Testis (tissue), 3 donors: ENCODE measurements around the gene TOM1L2. TPM values are rescaled to one million over a fixed set of nuclear protein-coding genes. Genes with fewer than 3 reads are reported as not detected.

Experiments used
- DNase-seq: peaks from one replicate; pipeline ENCODE4 v3.0.0-alpha.2; 2019
- H3K27ac ChIP-seq, 2 donors: fragments of 200-600 bp; sonication (generic); one replicate each; pipeline ENCODE4 v1.5.1; 2019
- H3K27me3 ChIP-seq: fragments of 200-600 bp; sonication (generic); one replicate; pipeline ENCODE4 v1.5.1; 2019
- H3K36me3 ChIP-seq: fragments of 200-600 bp; sonication (generic); one replicate; pipeline ENCODE4 v1.5.1; 2017; ENCODE audit warnings: low read depth; ENCODE audit errors: missing control alignments
- H3K4me1 ChIP-seq: fragments of 200-600 bp; sonication (generic); one replicate; pipeline ENCODE4 v1.5.1; 2019
- H3K4me3 ChIP-seq, 2 donors: fragments of 200-600 bp; sonication (generic); one replicate each; pipeline ENCODE4 v1.5.1; 2017 to 2019
- H3K9me3 ChIP-seq: fragments of 200-600 bp; sonication (generic); one replicate; pipeline ENCODE4 v1.5.1; 2017
- CTCF ChIP-seq, 3 experiments: fragments of 450-650 bp in 2 of 3; fragments of 200-600 bp in 1 of 3; sonication (generic) in 1 of 3; IDR thresholded peaks; one replicate each; pipeline ENCODE4 v1.5.1; 2016 to 2019; ENCODE audit warnings: antibody characterized with exemption in 3 of 3, mild to moderate bottlenecking in 2 of 3, moderate library complexity in 1 of 3
- POLR2A ChIP-seq: fragments of 450-650 bp; IDR thresholded peaks from one replicate; pipeline ENCODE4 v1.6.1; 2017; ENCODE audit warnings: antibody characterized with exemption, mild to moderate bottlenecking, moderate library complexity
- WGBS, 2 donors: methylation state at CpG; one replicate each; pipeline ENCODE4 v1.1.5; 2018; 5-methylcytosine and 5-hydroxymethylcytosine counted together
- intact Hi-C: fragments of 100-400 bp; cut with DNase I; formaldehyde crosslinking; loops from one replicate; pipeline ENCODE4 v1.15.1; 2023; ENCODE audit warnings: low total_unique reads
- polyA plus RNA-seq: library from polyadenylated mRNA; stranded (reverse); fragments of 350-450 nt; fragmentation: Illumina TruSeq; extraction: RNeasy Lipid Tissue Mini Kit (QIAGEN cat#74804); gene quantifications from one replicate; pipeline ENCODE4 v1.2.3, GENCODE V29; 2014; ENCODE audit warnings: low read depth, low replicate concordance; ENCODE audit not compliant: insufficient read depth
- total RNA-seq, 2 donors: library from RNA; depleted of rRNA; stranded (reverse); fragments of >200 nt; gene quantifications; one replicate each; pipeline ENCODE4 v1.2.3, GENCODE V29; 2016

Gene TOM1L2
- total and polyA plus RNA-seq, 3 donors from 2014 or later, result 92.4 to 221 (median 218) TPM

- peak overlapping the region in 1 of 2 donors; percentile 11 for H3K27ac ChIP-seq
- H3K4me1 ChIP-seq, result peaks cover 38% of the 10 kb centered on the region
These were observed 8.3 kb downstream of the TOM1L2 start for GRCh38 chr17:17963694-17964436.

GRCh38 chr17:17963066-17963465 is 9.1 kb downstream of the TOM1L2 start:
- H3K27me3 ChIP-seq, result no peaks in the 10 kb centered on the region
- TF ChIP-seq POLR2A (no peak), CTCF (IDR thresholded peaks at IDR 0.05) (no peak)
- intact Hi-C loops, result no loop called here
- WGBS, 2 donors, result 57 to 64% methylated on average over 4 of the region's 4 CpGs
- no peak overlapping the region for H3K27ac ChIP-seq
- no peak for DNase-seq
- H3K36me3 ChIP-seq, result no peaks in the 10 kb centered on the region
- H3K4me3 ChIP-seq, result no peak overlapping the region
- H3K9me3 ChIP-seq, result no peaks in the 10 kb centered on the region
- peaks cover 43% of the 10 kb centered on the region for H3K4me1 ChIP-seq

More at GRCh38 chr17:17963694-17964436, 8.3 kb downstream of the TOM1L2 start:
- Histone ChIP-seq H3K9me3 (no peaks in the 10 kb centered on the region), H3K36me3 (no peaks in the 10 kb centered on the region), H3K27me3 (no peaks in the 10 kb centered on the region), H3K4me3 (no peak overlapping the region)
- no peak for DNase-seq
- 70 to 78% methylated on average over 7 of the region's 7 CpGs for WGBS, 2 donors
- TF ChIP-seq POLR2A (no peak), CTCF (IDR thresholded peaks at IDR 0.05) (no peak)
- intact Hi-C loops, result no loop called here

DNA sequence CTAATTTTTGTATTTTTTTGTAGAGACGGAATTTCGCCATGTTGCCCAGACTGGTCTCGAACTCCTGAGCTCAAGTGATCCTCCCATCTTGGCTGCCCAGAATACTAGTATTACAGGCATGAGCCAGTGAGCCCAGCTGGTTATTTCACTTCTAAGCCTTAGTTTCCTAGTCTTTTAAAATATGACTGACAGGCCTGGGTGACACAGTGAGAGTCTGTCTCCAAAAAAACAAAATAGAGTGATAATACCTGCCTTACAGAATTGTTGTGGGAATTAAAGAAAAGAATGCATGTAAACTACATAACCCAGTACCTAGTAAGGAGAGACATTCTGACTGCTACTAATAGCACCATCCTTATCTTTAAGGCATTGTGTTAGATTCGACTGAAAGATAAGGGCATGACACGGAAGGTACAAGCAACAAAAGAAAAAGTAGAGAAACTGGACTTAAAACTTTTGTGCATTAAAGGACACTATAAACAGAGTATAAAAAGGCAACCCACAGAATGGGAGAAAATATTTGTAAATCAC is 11.6 kb downstream of the TOM1L2 start:
- WGBS, 2 donors, result 82 to 88% methylated on average over 5 of the region's 5 CpGs
- TF ChIP-seq CTCF (IDR thresholded peaks at IDR 0.05), result no peak
- no peak for TF ChIP-seq POLR2A
- peaks cover 36% of the 10 kb centered on the region for H3K4me1 ChIP-seq
- H3K9me3 ChIP-seq, result no peaks in the 10 kb centered on the region
- no peaks in the 10 kb centered on the region for H3K36me3 ChIP-seq
- no peak overlapping the region for H3K27ac ChIP-seq
- intact Hi-C loops, result no loop called here
- DNase-seq, result no peak
- H3K27me3 ChIP-seq, result no peaks in the 10 kb centered on the region
- no peak overlapping the region for H3K4me3 ChIP-seq

DNA sequence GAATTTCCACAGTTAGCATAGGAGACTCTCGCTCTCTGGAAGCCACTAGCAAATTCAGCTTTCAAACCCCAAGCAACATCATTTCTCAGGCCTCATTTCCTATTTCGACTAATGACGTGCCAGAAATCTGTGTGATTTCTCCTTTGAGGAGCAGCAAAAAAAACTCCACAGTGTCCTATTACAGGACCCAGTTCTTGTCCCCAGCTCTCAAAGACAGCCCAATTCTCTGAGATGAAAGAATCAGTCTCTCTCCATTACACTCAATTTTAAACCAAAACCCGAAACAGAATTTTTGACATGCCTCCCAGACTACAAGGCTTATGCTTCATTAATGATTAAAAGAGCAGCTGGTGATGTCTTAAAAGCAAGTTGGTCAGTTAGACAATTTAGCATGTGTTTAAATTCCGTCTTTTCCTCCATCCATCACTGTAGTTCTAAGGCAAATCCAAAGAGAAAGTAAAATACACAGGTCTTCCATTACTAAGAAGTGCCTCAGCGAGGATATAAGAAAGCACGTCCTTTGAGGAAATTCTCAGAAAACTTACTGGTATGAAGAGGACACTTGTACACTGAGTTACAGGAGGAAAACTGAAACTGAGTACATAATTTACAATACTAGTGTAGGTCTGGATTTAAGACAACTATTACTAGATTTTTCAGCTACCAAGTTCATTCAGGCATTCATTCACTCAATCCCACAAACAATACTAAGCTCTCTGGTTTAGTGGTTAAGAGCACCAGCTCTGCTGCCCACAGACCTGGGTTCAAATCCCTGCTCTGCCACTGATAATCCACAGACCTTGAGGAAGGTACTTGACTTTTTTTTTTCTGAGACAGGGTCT is 12.5 kb downstream of the TOM1L2 start:
- TF ChIP-seq CTCF (IDR thresholded peaks at IDR 0.05) (no peak), POLR2A (no peak)
- intact Hi-C loops, result no loop called here
- Histone ChIP-seq H3K9me3 (no peaks in the 10 kb centered on the region), H3K4me3 (no peak overlapping the region), H3K36me3 (no peaks in the 10 kb centered on the region), H3K27ac (peak overlapping the region; percentile 2 to 39), H3K27me3 (no peaks in the 10 kb centered on the region), H3K4me1 (peaks cover 32% of the 10 kb centered on the region)
- DNase-seq, result no peak
- 37 to 55% methylated on average over 7 of the region's 7 CpGs for WGBS, 2 donors
